WTC11 (cell line): ENCODE results near the gene PGGHG. TPM values are rescaled to one million over a fixed set of nuclear protein-coding genes. Genes with fewer than 3 reads are reported as not detected.

ENCODE experiments used
- ATAC-seq: fragments of 200-7000 bp; cut with Tn5 transposase; 2 replicates; pipeline ENCODE4 v1.10.0; 2021; ENCODE audit warnings: mild to moderate bottlenecking, moderate library complexity
- CTCF ChIA-PET: fragments of 300-600 bp; sonication (Branson Sonifier 250); formaldehyde crosslinking; loops from one replicate; lab custom pipeline; 2021; ENCODE audit warnings: antibody characterized with exemption; lab: Charles Lee
- POLR2A ChIA-PET: fragments of 350-600 bp; sonication (Branson Sonifier 250); formaldehyde crosslinking; loops from one replicate; lab custom pipeline; 2021; ENCODE audit warnings: antibody characterized with exemption; lab: Charles Lee
- DNase-seq: peaks from one replicate; pipeline ENCODE4 v3.0.0; 2021; ENCODE audit warnings: low spot score
- H3K27ac Mint-ChIP-seq: 2 replicates; pipeline ENCODE4 v1.8.0; 2021; ENCODE audit warnings: mixed read lengths
- H3K27me3 Mint-ChIP-seq: 2 replicates; pipeline ENCODE4 v1.8.0; 2021; ENCODE audit warnings: low read depth, mild to moderate bottlenecking, moderate library complexity, mixed read lengths
- H3K36me3 Mint-ChIP-seq: 2 replicates; pipeline ENCODE4 v1.8.0; 2021; ENCODE audit warnings: mixed read lengths
- H3K4me1 Mint-ChIP-seq: 2 replicates; pipeline ENCODE4 v1.8.0; 2022; ENCODE audit warnings: mixed read lengths
- H3K4me3 Mint-ChIP-seq: 2 replicates; pipeline ENCODE4 v1.8.0; 2021; ENCODE audit warnings: mild to moderate bottlenecking, moderate library complexity, mixed read lengths
- H3K9me3 Mint-ChIP-seq: 2 replicates; pipeline ENCODE4 v1.8.0; 2021; ENCODE audit warnings: mixed read lengths
- AFF4 ChIP-seq: sonication (generic); formaldehyde crosslinking; IDR thresholded peaks from 2 replicates; pipeline ENCODE4 v1.8.1; 2023; ENCODE audit warnings: mild to moderate bottlenecking, missing genetic modification reagents, borderline replicate concordance
- ATF2 ChIP-seq: sonication (generic); formaldehyde crosslinking; IDR thresholded peaks from 2 replicates; pipeline ENCODE4 v1.8.1; 2022; ENCODE audit warnings: low read depth, missing genetic modification reagents, borderline replicate concordance
- CDX4 ChIP-seq: fragments of 250-450 bp; sonication (Bioruptor Pico); IDR thresholded peaks from 2 replicates; pipeline ENCODE4 v1.9.0; 2021; ENCODE audit warnings: moderate library complexity, mild to moderate bottlenecking, inconsistent platforms, borderline replicate concordance
- CREM ChIP-seq: sonication (generic); formaldehyde crosslinking; IDR thresholded peaks from 2 replicates; pipeline ENCODE4 v1.8.1; 2022; ENCODE audit warnings: mild to moderate bottlenecking, missing genetic modification reagents, moderate library complexity
- ELF4 ChIP-seq: sonication (generic); formaldehyde crosslinking; IDR thresholded peaks from 2 replicates; pipeline ENCODE4 v1.8.1; 2022; ENCODE audit warnings: low read depth, mild to moderate bottlenecking, moderate library complexity, missing genetic modification reagents
- ERG ChIP-seq: fragments of 250-450 bp; sonication (Bioruptor Pico); IDR thresholded peaks from 2 replicates; pipeline ENCODE4 v1.8.0; 2021; ENCODE audit warnings: mild to moderate bottlenecking
- FOXJ3 ChIP-seq: sonication (generic); formaldehyde crosslinking; IDR thresholded peaks from 2 replicates; pipeline ENCODE4 v1.9.0; 2021; ENCODE audit warnings: missing genetic modification reagents, mild to moderate bottlenecking, borderline replicate concordance
- GABPB1 ChIP-seq: sonication (generic); formaldehyde crosslinking; IDR thresholded peaks from 2 replicates; pipeline ENCODE4 v1.8.1; 2023; ENCODE audit warnings: mild to moderate bottlenecking, missing genetic modification reagents
- GRHL2 ChIP-seq: fragments of 250-450 bp; sonication (Bioruptor Pico); IDR thresholded peaks from 2 replicates; pipeline ENCODE4 v1.8.0; 2022; ENCODE audit warnings: mild to moderate bottlenecking, moderate library complexity; ENCODE audit not compliant: insufficient replicate concordance, severe bottlenecking
- IRF2 ChIP-seq: sonication (generic); formaldehyde crosslinking; IDR thresholded peaks from 2 replicates; pipeline ENCODE4 v1.8.0; 2022; ENCODE audit warnings: low read depth, missing genetic modification reagents, borderline replicate concordance
- PREB ChIP-seq: sonication (generic); formaldehyde crosslinking; IDR thresholded peaks from 2 replicates; pipeline ENCODE4 v1.8.1; 2022; ENCODE audit warnings: mild to moderate bottlenecking, missing genetic modification reagents, moderate library complexity, borderline replicate concordance
- PRRX2 ChIP-seq: fragments of 250-450 bp; sonication (Bioruptor Pico); IDR thresholded peaks from 2 replicates; pipeline ENCODE4 v1.8.0; 2021; ENCODE audit warnings: mild to moderate bottlenecking
- RELA ChIP-seq: sonication (generic); formaldehyde crosslinking; IDR thresholded peaks from 2 replicates; pipeline ENCODE4 v1.8.1; 2022; ENCODE audit warnings: missing genetic modification reagents, mild to moderate bottlenecking, borderline replicate concordance
- SMAD4 ChIP-seq: sonication (generic); formaldehyde crosslinking; IDR thresholded peaks from 2 replicates; pipeline ENCODE4 v1.8.0; 2022; ENCODE audit warnings: mild to moderate bottlenecking, missing genetic modification reagents
- TCF7 ChIP-seq: sonication (generic); formaldehyde crosslinking; IDR thresholded peaks from 2 replicates; pipeline ENCODE4 v1.8.0; 2022; ENCODE audit warnings: mild to moderate bottlenecking, low read depth, missing genetic modification reagents, moderate library complexity
- TEAD1 ChIP-seq: sonication (generic); formaldehyde crosslinking; IDR thresholded peaks from 2 replicates; pipeline ENCODE4 v1.8.0; 2022; ENCODE audit warnings: mild to moderate bottlenecking, missing genetic modification reagents
- ZNF219 ChIP-seq: sonication (generic); formaldehyde crosslinking; IDR thresholded peaks from 2 replicates; pipeline ENCODE4 v1.8.0; 2023; ENCODE audit warnings: missing genetic modification reagents, mild to moderate bottlenecking, borderline replicate concordance
- ZNF281 ChIP-seq: sonication (generic); formaldehyde crosslinking; IDR thresholded peaks from 2 replicates; pipeline ENCODE4 v1.8.0; 2023; ENCODE audit warnings: mild to moderate bottlenecking, missing genetic modification reagents
- ZNF396 ChIP-seq: fragments of 250-450 bp; sonication (Bioruptor Pico); IDR thresholded peaks from 2 replicates; pipeline ENCODE4 v1.8.0; 2021; ENCODE audit warnings: mild to moderate bottlenecking, moderate library complexity, borderline replicate concordance
- ZNF512 ChIP-seq: sonication (generic); formaldehyde crosslinking; IDR thresholded peaks from 2 replicates; pipeline ENCODE4 v1.8.1; 2022; ENCODE audit warnings: missing genetic modification reagents, borderline replicate concordance
- ZSCAN18 ChIP-seq: fragments of 250-450 bp; sonication (Bioruptor Pico); IDR thresholded peaks from 2 replicates; pipeline ENCODE4 v2.1.2; 2022; ENCODE audit warnings: mild to moderate bottlenecking, moderate library complexity
- total RNA-seq: library from RNA; stranded (reverse); gene quantifications from 3 replicates; pipeline ENCODE4 v1.2.3, GENCODE V29; 2021

The PGGHG gene
- total RNA-seq, 1 experiment from 2014 or later: 74.9 TPM

GRCh38 chr11:241634-242033, 47.3 kb upstream of the PGGHG start:
- H3K4me1 Mint-ChIP-seq: peaks cover 9% of the 10 kb centered on the region; the same call in 1 of the 2 replicates
- ChIA-PET CTCF (interaction anchor here (2.3 kb wide), 1 partner anchor 9 kb away, joined by 18 read pairs; no protein-coding TSS in a partner anchor), POLR2A (no interaction called here)
- no peaks in the 10 kb centered on the region for H3K9me3 Mint-ChIP-seq
- no peak overlapping the region for H3K4me3 Mint-ChIP-seq
- no peaks in the 10 kb centered on the region for H3K27me3 Mint-ChIP-seq
- DNase-seq (no peak), ATAC-seq (no peak)
- peak overlapping the region; percentile 15; the same call in 1 of the 2 replicates for H3K27ac Mint-ChIP-seq
- H3K36me3 Mint-ChIP-seq: peaks cover 55% of the 10 kb centered on the region
- TF ChIP-seq TCF7 (CRISPR knock-in tag): no peak
- no peak for TF ChIP-seq ATF2 (CRISPR knock-in tag)
- TF ChIP-seq ZNF219: no peak
- no peak for TF ChIP-seq PRRX2
- no peak for TF ChIP-seq TEAD1 (CRISPR knock-in tag)
- no peak for TF ChIP-seq SMAD4 (CRISPR knock-in tag)
- no peak for TF ChIP-seq ERG
- no peak for TF ChIP-seq ZNF512
- no peak for TF ChIP-seq IRF2 (CRISPR knock-in tag)
- TF ChIP-seq PREB (CRISPR knock-in tag): no peak
- TF ChIP-seq GRHL2 (CRISPR knock-in tag): no peak
- no peak for TF ChIP-seq CREM

- ATAC-seq (no peak), DNase-seq (no peak)
- Mint-ChIP-seq H3K36me3 (peaks cover 81% of the 10 kb centered on the region), H3K27ac (no peak overlapping the region), H3K4me1 (no peaks in the 10 kb centered on the region), H3K27me3 (no peaks in the 10 kb centered on the region), H3K4me3 (no peak overlapping the region), H3K9me3 (no peaks in the 10 kb centered on the region)
- POLR2A ChIA-PET: interaction anchor here (0.7 kb wide), 1 partner anchor 35 kb away, joined by 3 read pairs; no protein-coding TSS in a partner anchor
- CTCF ChIA-PET: no interaction called here
- TF ChIP-seq AFF4 (CRISPR knock-in tag) (no peak), FOXJ3 (no peak), CDX4 (CRISPR knock-in tag) (no peak), IRF2 (CRISPR knock-in tag) (no peak), ZSCAN18 (CRISPR knock-in tag) (no peak), ZNF396 (CRISPR knock-in tag) (no peak), CREM (no peak), GABPB1 (CRISPR knock-in tag) (no peak), ELF4 (CRISPR knock-in tag) (no peak), ZNF281 (CRISPR knock-in tag) (no peak), RELA (CRISPR knock-in tag) (no peak)
Observed at GRCh38 chr11:244376-244775, 44.5 kb upstream of the PGGHG start.
